ENCODE measurements around the gene YY1. TPM values are rescaled to one million over a fixed set of nuclear protein-coding genes. Genes with fewer than 3 reads are reported as not detected.
"Not testable (repeated sequence)": the region's sequence is repeated elsewhere in the genome, so short reads cannot be mapped to it uniquely, and the experiment has no call there.

Gene YY1
- total and polyA plus RNA-seq, 7 donors = 26.7 to 61.5 (median 53.9) TPM

- no peak for DNase-seq
- Histone ChIP-seq H3K27ac (no peak overlapping the region), H3K36me3 (no peaks in the 10 kb centered on the region), H3K27me3 (no peaks in the 10 kb centered on the region), H3K9me3 (no peaks in the 10 kb centered on the region), H3K4me3 (no peak overlapping the region), H3K4me1 (peaks cover 0 to 27% (median 20%) of the 10 kb centered on the region in 4 donors)
- intact Hi-C loops (cut with DNase I) = no loop called here
- WGBS, 2 donors = 91% methylated on average over 4 of the region's 4 CpGs
- TF ChIP-seq POLR2A (IDR thresholded peaks at IDR 0.05) (no peak), POLR2AphosphoS5 (IDR thresholded peaks at IDR 0.05) (no peak), EP300 (IDR thresholded peaks at IDR 0.05) (no peak)
- TF ChIP-seq, protein P1, sequence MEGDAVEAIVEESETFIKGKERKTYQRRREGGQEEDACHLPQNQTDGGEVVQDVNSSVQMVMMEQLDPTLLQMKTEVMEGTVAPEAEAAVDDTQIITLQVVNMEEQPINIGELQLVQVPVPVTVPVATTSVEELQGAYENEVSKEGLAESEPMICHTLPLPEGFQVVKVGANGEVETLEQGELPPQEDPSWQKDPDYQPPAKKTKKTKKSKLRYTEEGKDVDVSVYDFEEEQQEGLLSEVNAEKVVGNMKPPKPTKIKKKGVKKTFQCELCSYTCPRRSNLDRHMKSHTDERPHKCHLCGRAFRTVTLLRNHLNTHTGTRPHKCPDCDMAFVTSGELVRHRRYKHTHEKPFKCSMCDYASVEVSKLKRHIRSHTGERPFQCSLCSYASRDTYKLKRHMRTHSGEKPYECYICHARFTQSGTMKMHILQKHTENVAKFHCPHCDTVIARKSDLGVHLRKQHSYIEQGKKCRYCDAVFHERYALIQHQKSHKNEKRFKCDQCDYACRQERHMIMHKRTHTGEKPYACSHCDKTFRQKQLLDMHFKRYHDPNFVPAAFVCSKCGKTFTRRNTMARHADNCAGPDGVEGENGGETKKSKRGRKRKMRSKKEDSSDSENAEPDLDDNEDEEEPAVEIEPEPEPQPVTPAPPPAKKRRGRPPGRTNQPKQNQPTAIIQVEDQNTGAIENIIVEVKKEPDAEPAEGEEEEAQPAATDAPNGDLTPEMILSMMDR (IDR thresholded peaks at IDR 0.05) = no peak
Observed at GRCh38 chr14:100225169-100225568, 13.8 kb upstream of the YY1 start.

GRCh38 chr14:100230361-100230760 lies 8.6 kb upstream of the YY1 start:
- Histone ChIP-seq H3K4me3 (no peak overlapping the region), H3K4me1 (no peaks in the 10 kb centered on the region), H3K27me3 (no peaks in the 10 kb centered on the region), H3K36me3 (no peaks in the 10 kb centered on the region), H3K9me3 (no peaks in the 10 kb centered on the region), H3K27ac (no peak overlapping the region)
- intact Hi-C loops (cut with DNase I) = no loop called here
- DNase-seq = no peak
- TF ChIP-seq EP300 (IDR thresholded peaks at IDR 0.05) (no peak), POLR2AphosphoS5 (IDR thresholded peaks at IDR 0.05) (no peak), POLR2A (IDR thresholded peaks at IDR 0.05) (no peak)
- TF ChIP-seq, protein P1 (IDR thresholded peaks at IDR 0.05) = no peak
- WGBS, 2 donors = 89 to 90% methylated on average over 5 of the region's 5 CpGs

- Histone ChIP-seq H3K4me3 (no peak overlapping the region), H3K9me3 (no peaks in the 10 kb centered on the region), H3K4me1 (peaks cover 0 to 21% (median 19%) of the 10 kb centered on the region in 4 donors), H3K27ac (no peak overlapping the region), H3K27me3 (no peaks in the 10 kb centered on the region), H3K36me3 (no peaks in the 10 kb centered on the region)
- no peak for DNase-seq
- no peak for TF ChIP-seq EP300 (IDR thresholded peaks at IDR 0.05)
- TF ChIP-seq POLR2A (IDR thresholded peaks at IDR 0.05) = no peak
- TF ChIP-seq POLR2AphosphoS5 (IDR thresholded peaks at IDR 0.05) = no peak
- TF ChIP-seq, protein P1 (IDR thresholded peaks at IDR 0.05) = no peak
- intact Hi-C loops (cut with DNase I) = no loop called here
- WGBS, 2 donors = 63 to 78% methylated on average over 4 of the region's 4 CpGs
Observed at GRCh38 chr14:100234511-100234910, 4.4 kb upstream of the YY1 start.

DNA sequence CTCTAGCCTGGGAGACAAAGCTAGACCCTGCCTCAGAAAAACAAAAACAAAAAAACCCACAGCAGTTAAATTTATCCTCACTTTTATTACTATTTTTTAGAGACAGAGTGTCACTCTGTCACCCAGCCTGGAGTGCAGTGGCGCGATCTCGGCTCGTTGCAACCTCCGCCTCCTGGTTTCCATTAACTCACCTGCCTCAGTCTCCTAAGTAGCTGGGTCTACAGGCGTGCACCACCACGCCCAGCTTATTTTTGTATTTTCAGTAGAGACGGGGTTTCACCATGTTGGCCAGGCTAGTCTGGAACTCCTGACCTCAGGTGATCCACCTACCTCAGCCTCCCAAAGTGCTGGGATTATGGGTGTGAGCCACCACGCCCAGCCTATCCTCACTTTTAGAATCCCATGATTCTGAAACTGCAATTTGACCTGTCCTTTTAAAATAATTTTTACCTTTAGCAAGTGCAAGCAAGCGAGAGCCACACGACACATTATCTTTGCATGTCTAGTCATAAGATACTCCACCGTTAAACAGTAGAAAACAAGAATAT lies 2.6 kb upstream of the YY1 start:
- intact Hi-C loops (cut with DNase I) = loop anchor here (2.0 kb wide), 1 partner anchor 44 kb away; no protein-coding TSS in a partner anchor

GRCh38 chr14:100236881-100237280 lies 2.1 kb upstream of the YY1 start:
- no peaks in the 10 kb centered on the region for H3K27me3 ChIP-seq
- intact Hi-C loops (cut with DNase I) = loop anchor here (2.0 kb wide), 1 partner anchor 44 kb away; no protein-coding TSS in a partner anchor
- no peak for DNase-seq
- no peaks in the 10 kb centered on the region for H3K36me3 ChIP-seq
- H3K27ac ChIP-seq = peak overlapping the region; percentile 7 to 100 (median 98)
- H3K4me3 ChIP-seq = peak overlapping the region in 1 of 4 donors; percentile 98
- H3K4me1 ChIP-seq = peaks cover 0 to 31% (median 30%) of the 10 kb centered on the region in 4 donors
- H3K9me3 ChIP-seq = no peaks in the 10 kb centered on the region
- TF ChIP-seq, protein P1 (IDR thresholded peaks at IDR 0.05) = no peak
- no peak for TF ChIP-seq POLR2AphosphoS5 (IDR thresholded peaks at IDR 0.05)
- TF ChIP-seq EP300 (IDR thresholded peaks at IDR 0.05) = no peak
- no peak for TF ChIP-seq POLR2A (IDR thresholded peaks at IDR 0.05)

More for the DNA sequence above, 2.6 kb upstream of the YY1 start:
- not testable (repeated sequence) for DNase-seq, H3K27me3 ChIP-seq, H3K9me3 ChIP-seq, H3K36me3 ChIP-seq, H3K4me3 ChIP-seq
- H3K4me1 ChIP-seq = peaks cover 0 to 26% (median 24%) of the 10 kb centered on the region in 4 donors
- peak overlapping the region in 1 of 4 donors; percentile 99 for H3K27ac ChIP-seq
- 69 to 84% methylated on average over 12 of the region's 12 CpGs for WGBS, 2 donors

Measured in sigmoid colon (tissue), 7 donors.